Muscle of back (tissue), 11 donors: ENCODE measurements around the gene CNN1. TPM values are rescaled to one million over a fixed set of nuclear protein-coding genes. Genes with fewer than 3 reads are reported as not detected.
A peak's percentile ranks its signal among the peaks of the same experiment; 100 is the strongest.

Source experiments
- DNase-seq, 3 donors: peaks; one replicate each; pipeline versions ENCODE4 v3.0.0 to v3.0.0-alpha.2; 2013
- polyA plus RNA-seq, 10 donors: library from polyadenylated mRNA; unstranded; fragments of 120-200 nt; gene quantifications; one replicate each; pipeline ENCODE4 v1.2.1, GENCODE V29; 2013; ENCODE audit not compliant: insufficient read length in 10 of 10

CNN1 gene
- polyA plus RNA-seq, 10 donors = 63.4 to 203 (median 124) TPM

- peak; percentile 98 to 99 (median 98) for DNase-seq
These were observed 9.9 kb upstream of the CNN1 start, which contains the start of gene ECSIT for GRCh38 chr19:11528551-11529341. TSS of gene ECSIT (minus strand) at chr19:11529134. CDS start at chr19:11519170, 9,964 bp downstream.

DNA sequence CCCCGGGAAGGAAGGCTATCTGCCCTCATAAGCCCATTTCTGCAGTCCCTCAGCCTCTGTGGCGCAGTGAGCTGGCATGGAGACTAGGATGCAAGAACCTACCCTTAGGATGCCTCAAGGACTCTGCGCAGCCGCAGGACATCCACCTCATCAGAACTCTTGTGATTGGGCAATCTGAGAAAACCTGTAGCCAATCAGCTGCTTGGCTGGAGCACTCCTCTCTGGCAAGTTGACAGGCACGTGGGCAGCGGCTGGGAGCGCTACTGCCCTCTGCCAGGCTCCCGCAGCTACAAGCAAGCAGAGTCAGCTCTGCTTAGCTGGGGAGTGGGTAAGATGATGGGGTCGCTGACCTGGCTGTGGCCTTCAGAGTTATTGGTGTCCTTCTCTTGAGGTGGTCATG, 8.2 kb upstream of the CNN1 start:
- peak; percentile 48 to 68 (median 52) for DNase-seq

GRCh38 chr19:11534538-11534937, 4.1 kb upstream of the CNN1 start:
- no peak for DNase-seq

DNA sequence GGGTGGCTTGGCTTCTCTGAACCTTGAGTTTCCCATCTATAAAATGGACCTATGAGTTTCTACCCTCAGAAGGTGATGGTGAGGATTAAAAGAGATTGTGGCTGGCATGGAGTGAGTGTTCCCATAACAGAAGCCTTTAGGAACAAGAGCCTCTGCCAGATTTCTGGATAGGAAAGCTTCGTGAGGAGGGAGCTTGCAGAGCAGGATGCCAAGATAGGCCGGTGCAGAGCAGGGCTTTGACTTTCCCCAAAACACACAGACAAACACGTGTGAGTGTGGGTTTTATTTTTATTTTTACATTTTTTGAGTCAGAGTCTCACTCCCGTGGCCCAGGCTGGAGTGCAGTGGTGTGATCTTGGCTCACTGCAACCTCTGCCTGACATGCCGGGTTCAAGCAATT, 3.7 kb upstream of the CNN1 start:
- peak in 1 of 3 donors; percentile 42 for DNase-seq

GRCh38 chr19:11535792-11536595, 2.7 kb upstream of the CNN1 start:
- peak; percentile 84 to 89 (median 87) for DNase-seq

- peak in 2 of 3 donors; percentile 61 to 65 for DNase-seq
These were observed 1.1 kb downstream of the CNN1 start for GRCh38 chr19:11539495-11540365.

DNA sequence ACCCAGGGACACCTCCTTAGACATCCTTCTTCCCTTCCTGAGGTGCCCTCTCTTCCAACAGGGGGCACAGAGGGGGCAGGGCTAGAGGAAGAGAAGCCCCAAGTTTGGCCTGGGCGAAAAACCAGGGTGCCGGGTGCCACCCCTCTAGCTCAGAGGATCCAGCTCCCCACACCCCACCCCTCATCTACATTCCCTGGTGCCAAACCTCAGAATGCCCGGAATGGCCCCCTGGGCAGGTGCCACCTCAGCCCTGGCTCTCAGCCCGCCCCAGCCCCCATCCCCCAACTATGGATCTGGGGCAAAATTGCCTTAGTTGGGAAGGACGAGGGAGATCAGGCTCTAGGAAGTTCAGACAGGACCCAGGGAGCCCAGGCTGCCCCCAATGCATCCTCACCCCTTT, 2.0 kb downstream of the CNN1 start:
- DNase-seq = no peak

DNA sequence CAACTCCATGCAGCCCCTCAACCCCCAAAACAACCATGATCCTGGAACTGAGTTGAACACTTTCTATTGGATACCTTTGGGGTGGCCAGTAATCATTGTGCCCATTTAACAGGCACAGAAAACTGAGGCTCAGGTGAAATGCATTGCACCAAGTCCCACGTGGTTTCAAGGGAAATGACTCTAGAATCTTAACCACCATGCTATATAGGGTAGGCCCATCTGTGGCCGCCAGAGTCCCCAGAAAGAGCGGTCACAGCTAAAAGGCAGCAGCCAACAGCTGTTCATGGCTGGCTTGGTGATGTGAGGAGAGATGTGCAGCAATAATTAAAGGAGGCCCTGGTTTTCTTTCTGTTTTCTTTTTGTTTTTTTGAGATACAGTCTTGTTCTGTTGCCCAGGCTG, 2.6 kb downstream of the CNN1 start:
- DNase-seq = no peak

DNA sequence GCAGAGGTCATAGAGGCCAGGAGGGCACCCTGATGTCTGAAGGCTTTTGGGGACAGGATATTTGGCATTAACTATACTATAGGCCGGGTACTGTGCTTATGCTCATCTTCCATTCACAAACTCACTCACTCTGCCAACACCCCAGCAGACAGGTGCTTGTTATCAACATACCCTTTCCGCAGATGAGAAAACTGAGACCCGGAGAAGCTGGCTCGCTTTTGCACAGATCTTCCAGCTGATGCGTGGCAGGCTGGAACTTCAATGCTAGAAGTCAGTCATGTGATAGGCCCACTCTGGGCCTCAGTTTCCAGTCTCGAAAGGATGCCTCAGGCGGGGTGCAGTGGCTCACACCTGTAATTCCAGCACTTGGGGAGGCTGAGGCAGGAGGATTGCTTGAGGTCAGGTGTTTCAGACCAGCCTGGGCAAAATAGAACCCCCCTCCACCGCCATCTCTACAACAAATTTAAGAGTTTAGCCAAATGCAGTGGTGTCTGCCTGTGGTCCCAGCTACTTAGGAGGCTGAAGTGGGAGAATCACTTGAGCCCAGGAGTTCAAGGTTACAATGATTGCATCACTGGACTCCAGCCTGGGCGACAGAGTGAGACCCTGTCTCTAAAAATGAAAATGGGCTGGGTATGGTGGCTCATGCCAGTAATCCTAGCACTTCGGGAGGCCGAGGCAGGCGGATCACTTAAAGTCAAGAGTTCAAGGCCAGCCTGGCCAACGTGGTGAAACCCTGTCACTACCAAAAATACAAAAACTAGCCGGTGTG, 9.5 kb downstream of the CNN1 start:
- DNase-seq = no peak

- DNase-seq = no peak
These were observed 10.8 kb downstream of the CNN1 start for GRCh38 chr19:11549386-11549953.

GRCh38 chr19:11550265-11550664, 11.6 kb downstream of the CNN1 start:
- no peak for DNase-seq

- DNase-seq = peak in 1 of 3 donors; percentile 44
These were observed 13.1 kb downstream of the CNN1 start for GRCh38 chr19:11551603-11552235.

- no peak for DNase-seq
These were observed 14.2 kb downstream of the CNN1 start for GRCh38 chr19:11552666-11553372.

DNA sequence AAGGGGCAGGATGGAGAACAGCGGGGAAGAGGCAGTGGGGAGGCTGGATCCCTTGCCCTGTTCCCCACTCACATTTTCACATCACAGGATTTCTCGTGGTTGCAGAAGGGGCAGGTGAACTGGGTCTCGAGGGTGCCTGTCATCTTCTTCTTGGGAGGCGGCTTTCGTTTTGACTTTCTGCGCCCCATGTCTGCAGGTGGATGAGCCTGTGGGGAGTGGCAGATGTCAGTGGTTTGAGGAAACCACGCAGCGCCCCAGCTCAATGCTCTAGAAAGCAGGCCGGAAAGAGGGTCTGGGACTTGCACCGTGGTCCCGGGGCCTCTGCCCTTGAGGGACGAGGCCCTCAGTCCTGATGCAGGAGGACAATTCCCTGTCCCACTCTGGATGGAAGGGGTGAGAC, 15.5 kb downstream of the CNN1 start:
- DNase-seq = no peak

- DNase-seq = no peak
These were observed 16.6 kb downstream of the CNN1 start for GRCh38 chr19:11555246-11555645.

DNA sequence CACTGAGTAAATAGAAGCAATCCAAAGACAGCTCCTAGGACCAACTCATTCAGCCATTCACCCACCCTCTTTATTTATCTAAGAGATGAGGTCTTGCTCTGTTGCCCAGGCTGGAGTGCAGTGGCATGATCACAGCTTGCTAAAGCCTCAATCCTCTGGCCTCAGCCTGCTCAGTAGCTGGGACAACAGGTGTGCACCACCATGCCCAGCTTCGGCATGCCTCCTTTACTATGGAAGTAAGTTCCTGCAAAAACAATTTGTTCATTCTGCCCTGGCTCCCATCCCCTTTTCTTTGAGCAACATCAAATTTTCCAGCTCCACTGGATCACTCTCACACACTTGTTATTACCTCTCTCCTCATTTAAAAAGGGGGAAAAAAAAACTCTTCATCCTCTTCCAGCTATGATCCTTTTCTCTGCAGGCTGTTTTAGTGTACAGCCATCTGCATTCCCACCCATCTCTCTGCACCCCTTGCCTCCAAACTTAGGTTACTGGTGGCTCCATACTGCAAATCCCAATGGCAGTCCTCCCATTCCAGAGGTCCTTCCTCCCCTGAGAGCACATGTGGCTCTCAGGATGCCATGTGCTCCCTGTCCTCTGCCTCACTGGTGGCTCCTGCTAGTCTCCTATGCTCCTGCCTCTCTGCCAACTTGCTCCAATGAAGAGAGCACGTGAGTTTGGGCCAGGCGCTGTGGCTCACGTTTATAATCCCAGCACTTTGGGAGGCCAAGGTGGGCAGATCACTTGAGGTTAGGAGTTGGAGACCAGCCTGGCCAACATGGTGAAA, 18.2 kb downstream of the CNN1 start:
- no peak for DNase-seq

DNA sequence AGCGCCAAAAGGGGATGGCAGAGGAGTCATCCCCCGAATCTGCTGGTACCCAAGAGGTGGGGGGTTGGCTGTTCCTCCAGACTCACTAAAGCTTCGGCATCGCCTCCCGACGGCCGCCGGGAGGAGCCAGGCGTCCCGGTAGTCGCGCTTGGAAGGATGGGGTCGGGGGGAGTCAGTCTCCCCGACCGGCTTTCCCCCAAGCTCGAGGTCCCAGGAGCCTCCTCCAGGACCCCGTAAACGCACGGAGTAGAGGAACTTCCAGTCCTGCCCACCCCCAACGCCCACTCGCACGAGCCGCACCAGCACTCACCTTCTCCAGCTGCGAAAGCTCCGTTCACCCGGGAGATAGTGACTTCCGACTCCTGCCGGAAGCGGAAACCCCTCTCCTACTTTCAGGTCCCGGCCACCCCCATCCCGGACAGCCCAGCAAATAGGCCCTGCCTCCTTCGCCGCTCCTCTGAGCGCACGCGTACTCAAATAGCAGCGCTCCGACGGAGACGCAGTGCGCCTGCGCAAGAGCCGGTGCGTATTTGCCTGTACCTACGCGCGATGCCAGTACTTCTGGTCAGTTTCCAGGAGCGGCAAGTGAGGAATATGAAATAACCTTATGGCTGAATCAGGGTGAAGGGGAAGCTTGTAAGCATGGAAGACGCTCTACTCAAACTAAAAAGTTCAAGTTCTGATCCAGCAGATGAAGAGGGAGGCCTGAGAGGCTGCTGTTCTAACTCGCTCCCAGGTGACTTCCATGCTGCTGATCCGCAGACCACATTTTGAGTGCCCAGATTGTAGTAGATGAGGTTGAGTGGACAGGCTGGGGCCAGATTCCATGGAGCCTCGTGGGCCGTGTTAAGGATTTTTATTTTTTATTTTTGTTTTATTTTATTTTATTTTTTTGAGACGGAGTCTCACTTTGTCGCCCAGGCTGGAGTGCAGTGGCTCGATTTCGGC, 20.5 kb downstream of the CNN1 start, which contains the start of gene ELOF1:
TSS of gene ELOF1 (minus strand) at position 350 of the 948 bp plus-strand sequence. CDS start 4,883 bp downstream, outside the sequence.
- peak; percentile 98 to 99 (median 99) for DNase-seq
